ENCODE measurements around the gene COL28A1.

GRCh38 chr7:7491044-7491443, 44.6 kb downstream of the COL28A1 start:
- no peak for TF ChIP-seq GATA3 (IDR thresholded peaks at IDR 0.05; ENCODE audit: low read depth, low read length)
- TF ChIP-seq GATA2 (IDR thresholded peaks at IDR 0.05; ENCODE audit: low read depth, low read length), result no peak
